Heart right ventricle (tissue), 16 donors: ENCODE data around the gene FBN1. TPM values are rescaled to one million over a fixed set of nuclear protein-coding genes. Genes with fewer than 3 reads are reported as not detected.

Experiments used
- ATAC-seq, 8 donors: fragments of 200-7000 bp; cut with Tn5 transposase; one replicate each; pipeline ENCODE4 v1.9.1; 2020; ENCODE audit warnings: mild to moderate bottlenecking in 8 of 8, moderate library complexity in 8 of 8, moderate number of reproducible peaks in 1 of 8
- DNase-seq, 2 donors: peaks; one replicate each; pipeline ENCODE4 v3.0.0-alpha.2; 2020
- H3K27ac ChIP-seq, 10 donors: fragments of 200-600 bp; sonication (generic) in 2 of 10; one replicate each; pipeline versions ENCODE4 v1.5.0 to v1.8.0; 2020 to 2022; ENCODE audit warnings: mild to moderate bottlenecking in 3 of 10
- H3K27me3 ChIP-seq, 7 donors: fragments of 200-600 bp; one replicate each; pipeline ENCODE4 v1.8.0; 2021 to 2022; ENCODE audit warnings: mild to moderate bottlenecking in 2 of 7
- H3K36me3 ChIP-seq, 9 donors: fragments of 200-600 bp; sonication (generic) in 1 of 9; one replicate each; pipeline versions ENCODE4 v1.5.0 to v1.8.0; 2020 to 2022; ENCODE audit warnings: mild to moderate bottlenecking in 2 of 9
- H3K4me1 ChIP-seq, 9 donors: fragments of 200-600 bp; sonication (generic) in 1 of 9; one replicate each; pipeline versions ENCODE4 v1.5.0 to v1.8.0; 2020 to 2022; ENCODE audit warnings: mild to moderate bottlenecking in 4 of 9
- H3K4me3 ChIP-seq, 10 donors: fragments of 200-600 bp; sonication (generic) in 2 of 10; one replicate each; pipeline versions ENCODE4 v1.5.0 to v1.8.0; 2020 to 2022; ENCODE audit warnings: mild to moderate bottlenecking in 7 of 10, moderate library complexity in 2 of 10
- H3K9me3 ChIP-seq, 11 donors: fragments of 200-600 bp in 10 of 11; sonication (generic) in 2 of 11; one replicate each; pipeline versions ENCODE4 v1.5.0 to v1.8.0; 2013 to 2022; ENCODE audit warnings: mild to moderate bottlenecking in 2 of 11, control low read depth in 1 of 11, moderate library complexity in 1 of 11
- CTCF ChIP-seq, 9 donors: fragments of 200-600 bp; sonication (generic) in 2 of 9; IDR thresholded peaks; one replicate each; pipeline versions ENCODE4 v1.5.0 to v1.8.0; 2021 to 2022; ENCODE audit warnings: antibody characterized with exemption in 9 of 9, mild to moderate bottlenecking in 5 of 9, moderate library complexity in 1 of 9
- WGBS, 2 donors: extraction: QIAGEN DNeasy Blood & Tissue Kit; methylation state at CpG; one replicate each; pipeline ENCODE4 v1.1.7; 2013; ENCODE audit warnings: inconsistent platforms in 1 of 2; 5-methylcytosine and 5-hydroxymethylcytosine counted together
- intact Hi-C, 10 donors: fragments of 100-400 bp; cut with DNase I; formaldehyde crosslinking; loops; one replicate each; pipeline versions ENCODE4 v1.11.1 to v1.14.2; 2022
- polyA plus RNA-seq, 2 donors: library from polyadenylated mRNA; stranded (reverse); fragments of 200-250 nt; gene quantifications; one replicate each; pipeline ENCODE4 v1.2.3, GENCODE V29; 2013
- total RNA-seq, 10 donors: library from RNA; stranded (reverse); fragmentation: NEBNext Ultra II Directional in 3 of 10; extraction: Animal tissue kit (Norgen Biotek cat#: 25700) in 3 of 10; gene quantifications; one replicate each; pipeline versions ENCODE4 v1.2.1 to v1.2.4, GENCODE V29; 2021 to 2023
- donor health status: Arrhythmogenic right ventricular cardiomyopathy.
- donor health status: ischemic (EF 13 %, LVEDD 7.1; RV severe dilation, severe dysfunction).
- donor health status: healthy with polysubstance abuse.
- donor health status: DM: no; HTN: yes; CAD: no.
- donor health status: DM: no; HTN: no; CAD: no.
- donor health status: ischemic (EF 25% LVEDD 6.9; RV normal size, moderate dysfunction).
- donor health status: ischemic (EF 25% LVEDD 5.7; RV mildly dilated, moderate dysfunction).
- donor health status: healthy.
- donor health status: DM: yes; HTN: yes; CAD: no.
- donor health status: Ischemic cardiomyopathy.
- donor health status: ischemic (EF 35%, LVEDD 5.7; RV mildly dilated, moderate dysfunction).
- donor health status: nonischemic (EF 11% LVEDD 7.7; RV severe dilation, severe dysfunction).
- donor health status: DM: yes; HTN: yes; CAD: no.
- donor health status: PGD.
- donor health status: ischemic (EF 29% LVEDD 5.4; RV normal size, mild dysfunction).
- donor health status: nonischemic (EF 23%, LVEDD 6.1; RV moderate dilation, normal function).

The FBN1 gene
- total and polyA plus RNA-seq, 12 donors, result 7.0 to 116 (median 31.1) TPM

- H3K4me1 ChIP-seq, result peaks cover 0 to 4% (median 0%) of the 10 kb centered on the region in 9 donors
- TF ChIP-seq CTCF (IDR thresholded peaks at IDR 0.05), result no peak
- DNase-seq (peak in 1 of 2 donors; percentile 20), ATAC-seq (peak in 7 of 8 donors; percentile 33 to 72 (median 54))
- H3K27me3 ChIP-seq, result no peaks in the 10 kb centered on the region
- intact Hi-C loops, result loop anchor here in 1 of 10 donors (10.0 kb wide), 2 partner anchors 67 to 137 kb away; no protein-coding TSS in a partner anchor
- 55 to 59% methylated on average over 7 of the region's 7 CpGs for WGBS, 2 donors
- H3K4me3 ChIP-seq, result no peak overlapping the region
- peak overlapping the region in 5 of 10 donors; percentile 29 to 62 (median 45) for H3K27ac ChIP-seq
- peaks cover 0 to 9% (median 0%) of the 10 kb centered on the region in 11 donors for H3K9me3 ChIP-seq
- no peaks in the 10 kb centered on the region for H3K36me3 ChIP-seq
Measured at GRCh38 chr15:48657950-48658591, 12.6 kb upstream of the FBN1 start.

- Histone ChIP-seq H3K4me3 (no peak overlapping the region), H3K4me1 (peaks cover 0 to 4% (median 0%) of the 10 kb centered on the region in 9 donors), H3K36me3 (no peaks in the 10 kb centered on the region), H3K27ac (peak overlapping the region in 8 of 10 donors; percentile 41 to 78 (median 59)), H3K9me3 (no peaks in the 10 kb centered on the region), H3K27me3 (no peaks in the 10 kb centered on the region)
- WGBS, 2 donors, result 81 to 88% methylated on average over 1 of the region's 1 CpG
- DNase-seq (no peak), ATAC-seq (peak in 7 of 8 donors; percentile 41 to 66 (median 59))
- TF ChIP-seq CTCF (IDR thresholded peaks at IDR 0.05), result no peak
- intact Hi-C loops, result loop anchor here in 1 of 10 donors (10.0 kb wide), 2 partner anchors 70 to 140 kb away; no protein-coding TSS in a partner anchor
Measured at GRCh38 chr15:48654801-48655200, 9.3 kb upstream of the FBN1 start.

- ATAC-seq (peak; percentile 46 to 78 (median 64)), DNase-seq (peak in 1 of 2 donors; percentile 27)
- peaks cover 0 to 4% (median 0%) of the 10 kb centered on the region in 9 donors for H3K4me1 ChIP-seq
- no peaks in the 10 kb centered on the region for H3K36me3 ChIP-seq
- no peaks in the 10 kb centered on the region for H3K27me3 ChIP-seq
- peak overlapping the region in 9 of 10 donors; percentile 33 to 78 (median 58) for H3K27ac ChIP-seq
- 70 to 74% methylated on average over 9 of the region's 9 CpGs for WGBS, 2 donors
- no peaks in the 10 kb centered on the region for H3K9me3 ChIP-seq
- TF ChIP-seq CTCF (IDR thresholded peaks at IDR 0.05), result no peak
- no peak overlapping the region for H3K4me3 ChIP-seq
- intact Hi-C loops, result loop anchor here in 1 of 10 donors (10.0 kb wide), 2 partner anchors 71 to 141 kb away; no protein-coding TSS in a partner anchor
Measured at GRCh38 chr15:48653913-48654670, 8.6 kb upstream of the FBN1 start.

GRCh38 chr15:48653216-48653615 lies 7.7 kb upstream of the FBN1 start:
- Histone ChIP-seq H3K27me3 (no peaks in the 10 kb centered on the region), H3K4me1 (peaks cover 0 to 4% (median 0%) of the 10 kb centered on the region in 9 donors), H3K4me3 (no peak overlapping the region), H3K9me3 (no peaks in the 10 kb centered on the region), H3K27ac (peak overlapping the region in 3 of 10 donors; percentile 46 to 68 (median 64)), H3K36me3 (no peaks in the 10 kb centered on the region)
- no peak for TF ChIP-seq CTCF (IDR thresholded peaks at IDR 0.05)
- 80 to 87% methylated on average over 4 of the region's 4 CpGs for WGBS, 2 donors
- DNase-seq (no peak), ATAC-seq (peak in 4 of 8 donors; percentile 14 to 65 (median 35))
- intact Hi-C loops, result loop anchor here in 1 of 10 donors (10.0 kb wide), 2 partner anchors 72 to 142 kb away; no protein-coding TSS in a partner anchor
